ENCODE measurements around the gene CCNG2.

DNA sequence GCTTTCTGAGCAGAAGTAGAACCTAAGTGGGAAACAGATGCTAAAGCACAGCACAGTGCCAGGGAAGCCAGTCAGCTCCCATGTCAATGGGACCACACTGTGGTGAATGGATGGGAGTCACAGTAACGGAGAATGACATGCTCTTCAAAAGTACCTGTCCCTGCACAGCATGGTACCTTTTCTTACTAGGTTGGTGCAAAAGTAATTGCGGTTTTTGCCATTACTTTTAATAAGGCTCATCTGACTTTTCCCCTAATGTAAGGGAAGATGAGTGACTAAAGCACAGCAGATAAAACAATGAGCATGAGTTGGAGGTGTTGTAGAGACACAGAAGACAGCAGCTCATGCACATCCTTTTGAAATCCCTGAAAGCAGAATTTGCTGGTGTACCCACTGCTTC is 62.3 kb downstream of the CCNG2 start:
- TF ChIP-seq, protein P1, sequence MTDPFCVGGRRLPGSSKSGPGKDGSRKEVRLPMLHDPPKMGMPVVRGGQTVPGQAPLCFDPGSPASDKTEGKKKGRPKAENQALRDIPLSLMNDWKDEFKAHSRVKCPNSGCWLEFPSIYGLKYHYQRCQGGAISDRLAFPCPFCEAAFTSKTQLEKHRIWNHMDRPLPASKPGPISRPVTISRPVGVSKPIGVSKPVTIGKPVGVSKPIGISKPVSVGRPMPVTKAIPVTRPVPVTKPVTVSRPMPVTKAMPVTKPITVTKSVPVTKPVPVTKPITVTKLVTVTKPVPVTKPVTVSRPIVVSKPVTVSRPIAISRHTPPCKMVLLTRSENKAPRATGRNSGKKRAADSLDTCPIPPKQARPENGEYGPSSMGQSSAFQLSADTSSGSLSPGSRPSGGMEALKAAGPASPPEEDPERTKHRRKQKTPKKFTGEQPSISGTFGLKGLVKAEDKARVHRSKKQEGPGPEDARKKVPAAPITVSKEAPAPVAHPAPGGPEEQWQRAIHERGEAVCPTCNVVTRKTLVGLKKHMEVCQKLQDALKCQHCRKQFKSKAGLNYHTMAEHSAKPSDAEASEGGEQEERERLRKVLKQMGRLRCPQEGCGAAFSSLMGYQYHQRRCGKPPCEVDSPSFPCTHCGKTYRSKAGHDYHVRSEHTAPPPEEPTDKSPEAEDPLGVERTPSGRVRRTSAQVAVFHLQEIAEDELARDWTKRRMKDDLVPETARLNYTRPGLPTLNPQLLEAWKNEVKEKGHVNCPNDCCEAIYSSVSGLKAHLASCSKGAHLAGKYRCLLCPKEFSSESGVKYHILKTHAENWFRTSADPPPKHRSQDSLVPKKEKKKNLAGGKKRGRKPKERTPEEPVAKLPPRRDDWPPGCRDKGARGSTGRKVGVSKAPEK (CRISPR knock-in tag; IDR thresholded peaks at IDR 0.05; ENCODE audit: borderline replicate concordance), result no peak
- TF ChIP-seq NR2F1 (CRISPR knock-in tag; IDR thresholded peaks at IDR 0.05), result no peak
- no peak for TF ChIP-seq EP300 (IDR thresholded peaks at IDR 0.05; ENCODE audit: low read depth in 2 of 2, low read length in 2 of 2)
- TF ChIP-seq EP300 (CRISPR knock-in tag; IDR thresholded peaks at IDR 0.05; ENCODE audit: borderline replicate concordance), result no peak
- TF ChIP-seq MAZ (IDR thresholded peaks at IDR 0.05; ENCODE audit: borderline replicate concordance, low read depth, low read length), result no peak
- TF ChIP-seq MAZ (CRISPR knock-in tag; IDR thresholded peaks at IDR 0.05; ENCODE audit: low read depth), result no peak

Measured in HepG2 (cell line).